Astrocyte (in vitro differentiated cells and primary cell): ENCODE results near the gene PHKA1.

ENCODE experiments used
- EZH2 ChIP-seq: IDR thresholded peaks from 2 replicates; pipeline ENCODE4 v1.6.1; 2012; ENCODE audit warnings: mild to moderate bottlenecking, low read length, inconsistent platforms; ENCODE audit not compliant: insufficient read depth
- TF ChIP-seq, protein P1 (sequence below): IDR thresholded peaks from 2 replicates; pipeline ENCODE4 v1.5.1; 2011; ENCODE audit warnings: low read depth, mild to moderate bottlenecking, inconsistent platforms, low read length, moderate library complexity; ENCODE audit not compliant: insufficient read depth

DNA sequence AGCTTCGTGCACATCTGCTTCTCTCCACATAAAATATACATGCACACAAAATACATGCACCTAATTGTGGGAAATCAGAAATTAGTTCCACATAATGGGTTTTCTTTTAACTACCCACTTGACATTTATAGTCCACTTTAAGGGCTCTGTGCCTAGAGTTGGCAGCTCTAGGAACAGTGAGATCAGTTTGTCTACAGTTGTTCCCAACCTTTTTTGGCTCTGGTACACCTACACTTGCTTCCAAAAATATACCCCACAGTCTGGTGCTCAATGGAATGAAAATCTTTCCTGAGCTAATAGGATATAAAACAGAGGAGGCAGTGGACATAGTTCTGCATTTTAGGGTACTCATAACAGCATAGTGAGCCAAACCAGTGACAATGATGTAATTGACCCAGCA, 177.6 kb downstream of the PHKA1 start:
- TF ChIP-seq, protein P1, sequence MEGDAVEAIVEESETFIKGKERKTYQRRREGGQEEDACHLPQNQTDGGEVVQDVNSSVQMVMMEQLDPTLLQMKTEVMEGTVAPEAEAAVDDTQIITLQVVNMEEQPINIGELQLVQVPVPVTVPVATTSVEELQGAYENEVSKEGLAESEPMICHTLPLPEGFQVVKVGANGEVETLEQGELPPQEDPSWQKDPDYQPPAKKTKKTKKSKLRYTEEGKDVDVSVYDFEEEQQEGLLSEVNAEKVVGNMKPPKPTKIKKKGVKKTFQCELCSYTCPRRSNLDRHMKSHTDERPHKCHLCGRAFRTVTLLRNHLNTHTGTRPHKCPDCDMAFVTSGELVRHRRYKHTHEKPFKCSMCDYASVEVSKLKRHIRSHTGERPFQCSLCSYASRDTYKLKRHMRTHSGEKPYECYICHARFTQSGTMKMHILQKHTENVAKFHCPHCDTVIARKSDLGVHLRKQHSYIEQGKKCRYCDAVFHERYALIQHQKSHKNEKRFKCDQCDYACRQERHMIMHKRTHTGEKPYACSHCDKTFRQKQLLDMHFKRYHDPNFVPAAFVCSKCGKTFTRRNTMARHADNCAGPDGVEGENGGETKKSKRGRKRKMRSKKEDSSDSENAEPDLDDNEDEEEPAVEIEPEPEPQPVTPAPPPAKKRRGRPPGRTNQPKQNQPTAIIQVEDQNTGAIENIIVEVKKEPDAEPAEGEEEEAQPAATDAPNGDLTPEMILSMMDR, result no peak
- TF ChIP-seq EZH2, result no peak
